GM12891 (cell line): ENCODE measurements around the gene CHSY1.

Source experiments
- POLR2A ChIP-seq: IDR thresholded peaks from 2 replicates; pipeline ENCODE4 v1.6.1; 2011; ENCODE audit warnings: low read depth, low read length, control low read depth
- POLR2AphosphoS5 ChIP-seq: IDR thresholded peaks from 2 replicates; pipeline ENCODE4 v1.6.1; 2011; ENCODE audit warnings: low read depth, low read length, control low read depth

DNA sequence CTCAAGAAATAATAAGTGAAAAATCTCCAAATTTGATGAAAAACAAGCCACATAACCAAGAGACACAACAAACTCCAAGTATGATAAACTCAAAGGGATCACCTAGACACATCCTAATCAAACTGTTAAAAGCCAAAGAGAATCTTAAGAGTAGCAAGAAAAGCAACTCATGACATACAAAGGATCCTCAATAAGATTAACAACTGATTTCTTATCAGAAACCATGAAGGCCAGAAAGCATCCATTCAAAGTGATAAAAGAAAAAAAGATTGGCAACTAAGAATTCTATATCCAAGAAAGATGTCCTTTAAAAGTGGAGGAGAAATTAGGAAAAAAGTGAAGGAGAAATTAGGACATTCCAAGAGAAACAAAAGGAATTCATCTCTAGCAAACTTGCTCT is 23.5 kb downstream of the CHSY1 start:
- no peak for TF ChIP-seq POLR2A
- TF ChIP-seq POLR2AphosphoS5: no peak
